GM10266 (cell line): ENCODE data around the gene HUNK.

Experiments
- DNase-seq: peaks from one replicate; pipeline ENCODE4 v3.0.0; 2012; ENCODE audit errors: extremely low spot score
- CTCF ChIP-seq: IDR thresholded peaks from 2 replicates; pipeline ENCODE4 v1.5.1; 2012; ENCODE audit warnings: mild to moderate bottlenecking, low read depth; ENCODE audit not compliant: control insufficient read depth, insufficient read depth; ENCODE audit errors: missing control alignments

Gene HUNK

GRCh38 chr21:32018381-32018780 is 145.6 kb downstream of the HUNK start:
- no peak for TF ChIP-seq CTCF
- no peak for DNase-seq

GRCh38 chr21:32020564-32020963 is 147.7 kb downstream of the HUNK start:
- TF ChIP-seq CTCF, result no peak

GRCh38 chr21:32021319-32021994 is 148.6 kb downstream of the HUNK start:
- no peak for DNase-seq
- TF ChIP-seq CTCF, result no peak

More at GRCh38 chr21:32020564-32020963, 147.7 kb downstream of the HUNK start:
- no peak for DNase-seq

GRCh38 chr21:32022146-32022545 is 149.3 kb downstream of the HUNK start:
- no peak for DNase-seq
- no peak for TF ChIP-seq CTCF

GRCh38 chr21:32030146-32030652 is 157.4 kb downstream of the HUNK start:
- DNase-seq, result no peak
- no peak for TF ChIP-seq CTCF

GRCh38 chr21:32034850-32035249 is 162.0 kb downstream of the HUNK start:
- DNase-seq, result no peak
- TF ChIP-seq CTCF, result no peak

- TF ChIP-seq CTCF, result no peak
- DNase-seq, result no peak
Measured at GRCh38 chr21:32035617-32036016, 162.8 kb downstream of the HUNK start.
